Duodenal mucosa (tissue), 2 donors: ENCODE measurements around the gene ACSM5.

ENCODE experiments used
- H3K27ac ChIP-seq: one replicate; pipeline ENCODE4 v1.7.0; 2013; ENCODE audit warnings: low read depth, low read length
- H3K27me3 ChIP-seq, 2 donors: one replicate each; pipeline ENCODE4 v1.7.0; 2013; ENCODE audit warnings: low read length in 2 of 2, control low read depth in 1 of 2; ENCODE audit not compliant: insufficient read depth in 2 of 2, control insufficient read depth in 1 of 2
- H3K36me3 ChIP-seq, 2 donors: one replicate each; pipeline ENCODE4 v1.7.0; 2013; ENCODE audit warnings: low read length in 2 of 2, control low read depth in 1 of 2; ENCODE audit not compliant: insufficient read depth in 2 of 2, control insufficient read depth in 1 of 2
- H3K4me1 ChIP-seq, 2 donors: one replicate each; pipeline ENCODE4 v1.7.0; 2013; ENCODE audit warnings: low read length in 2 of 2, control low read depth in 1 of 2; ENCODE audit not compliant: insufficient read depth in 2 of 2, control insufficient read depth in 1 of 2
- H3K4me3 ChIP-seq, 2 donors: one replicate each; pipeline ENCODE4 v1.7.0; 2013; ENCODE audit warnings: low read length in 2 of 2, low read depth in 1 of 2
- H3K9ac ChIP-seq, 2 donors: one replicate each; pipeline ENCODE4 v1.7.0; 2013; ENCODE audit warnings: low read length in 2 of 2, low read depth in 1 of 2
- H3K9me3 ChIP-seq, 2 donors: one replicate each; pipeline ENCODE4 v1.7.0; 2013; ENCODE audit warnings: low read length in 2 of 2, control low read depth in 1 of 2; ENCODE audit not compliant: control insufficient read depth in 1 of 2

ACSM5 gene

GRCh38 chr16:20484726-20485125 lies 75.4 kb downstream of the ACSM5 start:
- no peak overlapping the region for H3K4me3 ChIP-seq
- no peaks in the 10 kb centered on the region for H3K36me3 ChIP-seq
- H3K9me3 ChIP-seq = no peaks in the 10 kb centered on the region
- H3K4me1 ChIP-seq = no peaks in the 10 kb centered on the region
- no peaks in the 10 kb centered on the region for H3K27me3 ChIP-seq
- no peak overlapping the region for H3K9ac ChIP-seq
- H3K27ac ChIP-seq = no peak overlapping the region

GRCh38 chr16:20485408-20485807 lies 76.1 kb downstream of the ACSM5 start:
- H3K9ac ChIP-seq = no peak overlapping the region
- no peaks in the 10 kb centered on the region for H3K9me3 ChIP-seq
- no peak overlapping the region for H3K27ac ChIP-seq
- H3K36me3 ChIP-seq = no peaks in the 10 kb centered on the region
- no peaks in the 10 kb centered on the region for H3K27me3 ChIP-seq
- no peak overlapping the region for H3K4me3 ChIP-seq
- H3K4me1 ChIP-seq = no peaks in the 10 kb centered on the region
